Renal cortical epithelial cell (primary cell): ENCODE results near the gene ZNF500. TPM values are rescaled to one million over a fixed set of nuclear protein-coding genes. Genes with fewer than 3 reads are reported as not detected.

Source experiments
- DNase-seq: peaks from one replicate; pipeline ENCODE4 v3.0.0-alpha.2; 2011; ENCODE audit warnings: low read depth
- total RNA-seq: library from RNA; depleted of rRNA; stranded (reverse); fragments of >200 nt; gene quantifications from 2 replicates; pipeline ENCODE4 v1.2.3, GENCODE V29; 2014

ZNF500 gene
- total RNA-seq = 7.3 and 11.4 TPM in 2 replicates

- peak; percentile 88 for DNase-seq
Measured at GRCh38 chr16:4766875-4767628, at the start of gene ZNF500. ZNF500 (minus strand) TSS chr16:4767162; CDS start chr16:4765978, 1,184 bp downstream.

- DNase-seq = no peak
Measured at GRCh38 chr16:4814542-4815173, 47.7 kb upstream of the ZNF500 start.

- DNase-seq = no peak
Measured at GRCh38 chr16:4814046-4814445, 47.1 kb upstream of the ZNF500 start.

GRCh38 chr16:4813251-4814003, 46.5 kb upstream of the ZNF500 start:
- DNase-seq = no peak

- no peak for DNase-seq
Measured at GRCh38 chr16:4811773-4812172, 44.8 kb upstream of the ZNF500 start.

- no peak for DNase-seq
Measured at GRCh38 chr16:4811242-4811641, 44.3 kb upstream of the ZNF500 start.

GRCh38 chr16:4806280-4806679, 39.3 kb upstream of the ZNF500 start:
- no peak for DNase-seq

- no peak for DNase-seq
Measured at GRCh38 chr16:4805231-4805630, 38.3 kb upstream of the ZNF500 start.

GRCh38 chr16:4803898-4804762, 37.2 kb upstream of the ZNF500 start:
- no peak for DNase-seq

- no peak for DNase-seq
Measured at GRCh38 chr16:4803401-4803844, 36.5 kb upstream of the ZNF500 start.

- DNase-seq = peak; percentile 72
Measured at GRCh38 chr16:4802659-4803287, 35.8 kb upstream of the ZNF500 start.

- peak; percentile 47 for DNase-seq
Measured at GRCh38 chr16:4801962-4802658, 35.1 kb upstream of the ZNF500 start, which contains the start of gene ROGDI. ROGDI (minus strand) TSS chr16:4802633; CDS start chr16:4802571, 62 bp downstream.

- no peak for DNase-seq
Measured at GRCh38 chr16:4801051-4801961, 34.3 kb upstream of the ZNF500 start.

GRCh38 chr16:4800290-4801041, 33.5 kb upstream of the ZNF500 start:
- no peak for DNase-seq

GRCh38 chr16:4799171-4799855, 32.4 kb upstream of the ZNF500 start:
- DNase-seq = no peak

GRCh38 chr16:4798456-4798855, 31.5 kb upstream of the ZNF500 start:
- DNase-seq = no peak

GRCh38 chr16:4797805-4798252, 30.9 kb upstream of the ZNF500 start:
- no peak for DNase-seq
